C4-2B (cell line): Measurements from ENCODE around the gene NPTXR.
A peak's percentile ranks its signal among the peaks of the same experiment; 100 is the strongest.

ENCODE experiments used
- ZFX ChIP-seq: fragments of 450-650 bp; IDR thresholded peaks from 2 replicates; pipeline ENCODE4 v1.6.1; 2017
- TF ChIP-seq, protein P1 (sequence below): fragments of 450-650 bp; conservative IDR thresholded peaks from 2 replicates; pipeline ENCODE4 v1.5.1; 2017; ENCODE audit warnings: mild to moderate bottlenecking

DNA sequence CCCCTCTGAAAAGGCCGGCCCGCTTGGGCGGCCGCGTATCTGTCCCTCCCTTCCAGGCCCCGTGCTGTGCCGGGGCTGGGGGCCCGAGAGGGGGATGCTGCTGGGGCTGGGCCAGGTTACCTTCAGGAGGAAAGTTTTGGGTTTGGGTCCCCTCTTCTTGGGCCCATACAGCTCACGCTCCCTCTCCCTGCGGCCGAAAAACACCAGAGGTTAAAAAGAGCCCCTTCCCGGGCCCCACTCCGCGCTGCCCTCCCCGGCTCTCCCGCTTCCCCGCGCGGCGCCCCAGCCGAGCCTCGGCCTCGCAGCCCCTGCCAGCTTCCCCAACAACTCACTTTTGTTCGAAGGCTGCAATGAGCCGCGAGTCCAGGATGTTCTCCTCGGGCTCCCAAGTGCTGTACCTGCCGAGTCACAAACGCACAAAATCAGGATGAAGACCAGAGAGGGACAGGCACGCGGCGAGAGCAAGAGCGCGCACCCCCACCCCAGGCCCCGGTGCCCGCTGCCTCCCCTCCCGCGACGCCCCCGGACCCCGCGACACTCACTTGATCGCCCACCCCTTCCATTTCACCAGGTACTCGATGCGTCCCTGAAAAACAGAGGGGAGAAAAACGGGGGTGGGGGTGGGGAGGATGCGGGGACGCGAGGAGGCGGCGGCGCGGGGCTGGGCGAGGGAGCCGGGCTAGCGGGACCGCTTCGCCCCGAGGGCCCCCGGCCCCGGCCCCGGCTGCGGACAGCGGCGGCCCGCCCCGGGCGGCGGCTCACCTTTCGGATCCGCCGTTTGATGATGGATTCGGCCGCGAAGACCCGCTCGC is 27.7 kb upstream of the NPTXR start:
- TF ChIP-seq, protein P1, sequence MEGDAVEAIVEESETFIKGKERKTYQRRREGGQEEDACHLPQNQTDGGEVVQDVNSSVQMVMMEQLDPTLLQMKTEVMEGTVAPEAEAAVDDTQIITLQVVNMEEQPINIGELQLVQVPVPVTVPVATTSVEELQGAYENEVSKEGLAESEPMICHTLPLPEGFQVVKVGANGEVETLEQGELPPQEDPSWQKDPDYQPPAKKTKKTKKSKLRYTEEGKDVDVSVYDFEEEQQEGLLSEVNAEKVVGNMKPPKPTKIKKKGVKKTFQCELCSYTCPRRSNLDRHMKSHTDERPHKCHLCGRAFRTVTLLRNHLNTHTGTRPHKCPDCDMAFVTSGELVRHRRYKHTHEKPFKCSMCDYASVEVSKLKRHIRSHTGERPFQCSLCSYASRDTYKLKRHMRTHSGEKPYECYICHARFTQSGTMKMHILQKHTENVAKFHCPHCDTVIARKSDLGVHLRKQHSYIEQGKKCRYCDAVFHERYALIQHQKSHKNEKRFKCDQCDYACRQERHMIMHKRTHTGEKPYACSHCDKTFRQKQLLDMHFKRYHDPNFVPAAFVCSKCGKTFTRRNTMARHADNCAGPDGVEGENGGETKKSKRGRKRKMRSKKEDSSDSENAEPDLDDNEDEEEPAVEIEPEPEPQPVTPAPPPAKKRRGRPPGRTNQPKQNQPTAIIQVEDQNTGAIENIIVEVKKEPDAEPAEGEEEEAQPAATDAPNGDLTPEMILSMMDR, result no peak
- TF ChIP-seq ZFX, result peak; percentile 70
